Skeletal muscle tissue (tissue), 4 donors: ENCODE results near the gene AHCYL1. TPM values are rescaled to one million over a fixed set of nuclear protein-coding genes. Genes with fewer than 3 reads are reported as not detected.

Source experiments
- H3K27ac ChIP-seq: one replicate; pipeline ENCODE4 v1.7.0; 2013; ENCODE audit warnings: mild to moderate bottlenecking, low read depth, low read length, inconsistent platforms
- H3K27me3 ChIP-seq, 3 donors: one replicate each; pipeline ENCODE4 v1.7.0; 2013; ENCODE audit warnings: low read length in 3 of 3; ENCODE audit not compliant: control insufficient read depth in 3 of 3, insufficient read depth in 3 of 3
- H3K36me3 ChIP-seq, 3 donors: one replicate each; pipeline ENCODE4 v1.7.0; 2013; ENCODE audit warnings: low read length in 3 of 3; ENCODE audit not compliant: control insufficient read depth in 3 of 3, insufficient read depth in 3 of 3
- H3K4me1 ChIP-seq, 3 donors: one replicate each; pipeline ENCODE4 v1.7.0; 2013; ENCODE audit warnings: low read length in 3 of 3, mild to moderate bottlenecking in 3 of 3; ENCODE audit not compliant: control insufficient read depth in 3 of 3, insufficient read depth in 3 of 3
- H3K4me3 ChIP-seq, 3 donors: one replicate each; pipeline ENCODE4 v1.7.0; 2013; ENCODE audit warnings: low read length in 3 of 3
- H3K9ac ChIP-seq, 3 donors: one replicate each; pipeline ENCODE4 v1.7.0; 2013; ENCODE audit warnings: low read length in 3 of 3, mild to moderate bottlenecking in 3 of 3, moderate library complexity in 2 of 3, low read depth in 1 of 3
- H3K9me3 ChIP-seq, 3 donors: one replicate each; pipeline ENCODE4 v1.7.0; 2013; ENCODE audit warnings: low read length in 3 of 3; ENCODE audit not compliant: control insufficient read depth in 3 of 3
- total RNA-seq: library from RNA; depleted of rRNA; stranded (reverse); fragments of >200 nt; gene quantifications from one replicate; pipeline ENCODE4 v1.2.3, GENCODE V29; 2014
- donor health status: Osteomylitis.

AHCYL1 gene
- total RNA-seq, 1 donor from 2014 or later = 21.9 TPM

- H3K4me3 ChIP-seq = no peak within 1 kb of the TSS
These were observed 86.2 kb downstream of the AHCYL1 start, which contains the start of gene ALX3 for GRCh38 chr1:110070671-110071242. ALX3 (minus strand) TSS chr1:110070672; CDS start chr1:110070612, 60 bp downstream.

More at GRCh38 chr1:110070671-110071242, 86.2 kb downstream of the AHCYL1 start, which contains the start of gene ALX3:
- no peak within 1 kb of the TSS for H3K27ac ChIP-seq
- H3K9ac ChIP-seq = no peak within 1 kb of the TSS
- H3K36me3 ChIP-seq = no peaks in the 10 kb centered on the region
- no peaks in the 10 kb centered on the region for H3K9me3 ChIP-seq
- peaks cover 57 to 66% (median 65%) of the 10 kb centered on the region in 3 donors for H3K27me3 ChIP-seq
- H3K4me1 ChIP-seq = peaks cover 8 to 18% (median 8%) of the 10 kb centered on the region in 3 donors

Other genes with a start within 250 kb of the AHCYL1 start
- 24.5 TPM for gene GSTM3, start 243.7 kb upstream of the AHCYL1 start, total RNA-seq
- not detected for gene EPS8L3, start 220.8 kb upstream of the AHCYL1 start, total RNA-seq
- gene CSF1, start 73.9 kb upstream of the AHCYL1 start, total RNA-seq = 7.3 TPM
- 37.1 TPM for gene STRIP1, start 49.9 kb downstream of the AHCYL1 start, total RNA-seq
- not detected for gene ALX3, start 85.9 kb downstream of the AHCYL1 start, total RNA-seq
- not detected for gene UBL4B, start 127.7 kb downstream of the AHCYL1 start, total RNA-seq
- 0.52 TPM for gene SLC6A17, start 165.7 kb downstream of the AHCYL1 start, total RNA-seq
- gene KCNC4, start 225.5 kb downstream of the AHCYL1 start, total RNA-seq = 1.6 TPM